LNCaP clone FGC (cell line): ENCODE results near the gene FAM209B.

Source experiments
- DNase-seq: peaks from one replicate; pipeline ENCODE4 v3.0.0-alpha.2; 2011; ENCODE audit warnings: low read depth
- H3K4me3 ChIP-seq: 2 replicates; pipeline ENCODE4 v1.5.1; 2011; ENCODE audit warnings: mild to moderate bottlenecking, low read depth, low read length, control low read depth
- TF ChIP-seq, protein P1 (sequence below): IDR thresholded peaks from 2 replicates; pipeline ENCODE4 v1.5.1; 2012; ENCODE audit warnings: mild to moderate bottlenecking; ENCODE audit not compliant: control insufficient read depth, insufficient read depth; ENCODE audit errors: extremely low read depth

The FAM209B gene

DNA sequence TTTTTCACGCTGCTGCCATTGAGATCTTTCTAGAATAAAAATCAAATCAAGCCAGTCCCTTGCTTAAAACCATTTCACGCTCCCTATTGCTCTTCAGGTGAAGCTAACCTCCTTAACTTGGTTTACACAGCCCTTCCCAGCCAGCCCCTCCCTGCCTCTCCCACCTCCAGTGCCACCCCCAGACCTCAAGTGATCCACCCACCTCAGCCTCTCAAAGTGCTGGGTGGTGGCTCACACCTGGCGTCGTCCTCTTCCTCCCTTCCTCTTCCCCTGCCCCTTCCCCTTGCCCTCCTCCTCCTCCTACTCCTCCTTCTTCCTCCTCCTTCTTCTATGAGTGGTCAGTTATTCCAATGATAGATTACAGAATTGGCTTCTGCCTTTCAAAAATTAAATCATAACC is 42.9 kb downstream of the FAM209B start:
- no peak for DNase-seq
- TF ChIP-seq, protein P1, sequence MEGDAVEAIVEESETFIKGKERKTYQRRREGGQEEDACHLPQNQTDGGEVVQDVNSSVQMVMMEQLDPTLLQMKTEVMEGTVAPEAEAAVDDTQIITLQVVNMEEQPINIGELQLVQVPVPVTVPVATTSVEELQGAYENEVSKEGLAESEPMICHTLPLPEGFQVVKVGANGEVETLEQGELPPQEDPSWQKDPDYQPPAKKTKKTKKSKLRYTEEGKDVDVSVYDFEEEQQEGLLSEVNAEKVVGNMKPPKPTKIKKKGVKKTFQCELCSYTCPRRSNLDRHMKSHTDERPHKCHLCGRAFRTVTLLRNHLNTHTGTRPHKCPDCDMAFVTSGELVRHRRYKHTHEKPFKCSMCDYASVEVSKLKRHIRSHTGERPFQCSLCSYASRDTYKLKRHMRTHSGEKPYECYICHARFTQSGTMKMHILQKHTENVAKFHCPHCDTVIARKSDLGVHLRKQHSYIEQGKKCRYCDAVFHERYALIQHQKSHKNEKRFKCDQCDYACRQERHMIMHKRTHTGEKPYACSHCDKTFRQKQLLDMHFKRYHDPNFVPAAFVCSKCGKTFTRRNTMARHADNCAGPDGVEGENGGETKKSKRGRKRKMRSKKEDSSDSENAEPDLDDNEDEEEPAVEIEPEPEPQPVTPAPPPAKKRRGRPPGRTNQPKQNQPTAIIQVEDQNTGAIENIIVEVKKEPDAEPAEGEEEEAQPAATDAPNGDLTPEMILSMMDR, result no peak
- H3K4me3 ChIP-seq, result no peak overlapping the region

DNA sequence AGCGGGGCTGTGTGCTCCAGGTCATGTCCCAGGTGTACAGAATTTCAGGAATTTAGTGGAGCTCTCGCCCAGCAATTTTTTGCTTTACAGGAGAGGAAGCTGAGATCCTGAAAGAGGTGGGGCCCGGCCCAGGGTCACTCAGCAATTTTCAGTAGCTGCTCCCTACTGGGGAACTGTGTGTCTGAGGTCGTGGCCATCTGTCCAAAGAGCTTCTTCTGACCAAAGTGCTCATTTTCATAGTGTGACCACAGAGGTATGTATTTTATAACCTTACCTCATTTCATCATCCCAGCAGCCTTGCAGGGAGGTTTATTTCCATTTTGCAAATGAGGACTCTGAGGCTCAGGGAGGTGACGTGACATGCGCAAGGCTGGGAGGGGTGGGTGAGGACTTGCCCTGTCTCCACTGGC is 46.3 kb downstream of the FAM209B start:
- TF ChIP-seq, protein P1, result no peak
- no peak overlapping the region for H3K4me3 ChIP-seq
- no peak for DNase-seq

- H3K4me3 ChIP-seq, result no peak overlapping the region
- no peak for DNase-seq
- TF ChIP-seq, protein P1, result no peak
Observed at GRCh38 chr20:56580226-56580625, 47.2 kb downstream of the FAM209B start.

- TF ChIP-seq, protein P1, result no peak
- DNase-seq, result no peak
- no peak overlapping the region for H3K4me3 ChIP-seq
Observed at GRCh38 chr20:56581701-56582100, 48.7 kb downstream of the FAM209B start.

GRCh38 chr20:56582542-56582941 is 49.5 kb downstream of the FAM209B start:
- H3K4me3 ChIP-seq, result no peak overlapping the region
- TF ChIP-seq, protein P1, result no peak
- DNase-seq, result no peak

DNA sequence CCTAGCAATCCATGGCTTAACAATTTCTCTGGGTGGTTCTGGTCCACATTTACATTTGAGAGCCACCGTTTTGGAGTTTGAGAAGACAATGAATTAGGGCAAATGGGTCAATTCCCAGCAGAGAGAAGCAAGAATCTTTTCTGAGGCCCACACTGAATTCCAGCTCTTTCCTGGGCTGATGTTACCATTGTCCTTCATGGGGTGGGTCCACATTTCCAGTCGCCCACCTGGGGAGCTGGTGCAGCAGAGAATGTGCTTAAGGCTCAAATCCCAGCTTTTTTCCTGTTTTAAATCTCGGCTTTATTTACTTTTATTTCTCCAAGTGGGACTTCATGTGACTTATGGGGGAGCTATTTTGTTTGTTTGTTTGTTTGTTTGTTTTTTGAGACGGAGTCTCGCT is 51.9 kb downstream of the FAM209B start:
- no peak for DNase-seq
- H3K4me3 ChIP-seq, result no peak overlapping the region
- TF ChIP-seq, protein P1, result no peak
